Panc1 (cell line): ENCODE results near the gene SCAANT1. TPM values are rescaled to one million over a fixed set of nuclear protein-coding genes. Genes with fewer than 3 reads are reported as not detected.
A peak's percentile ranks its signal among the peaks of the same experiment; 100 is the strongest.

Experiments
- ATAC-seq: fragments of 200-7000 bp; cut with Tn5 transposase; 2 replicates; pipeline ENCODE4 v1.9.1; 2020; ENCODE audit warnings: mild to moderate bottlenecking, moderate library complexity
- BruUV-seq: library from RNA; stranded (reverse); fragments of 400-500 nt; replicated peaks from 2 replicates; lab custom pipeline; 2021; lab: Mats Ljungman, UMichigan
- CTCF ChIA-PET: fragments of 300-600 bp; sonication (Branson Sonifier 250); formaldehyde crosslinking; loops from one replicate; lab custom pipeline; 2022; ENCODE audit warnings: antibody characterized with exemption; lab: Charles Lee
- POLR2A ChIA-PET: fragments of 300-600 bp; sonication (Branson Sonifier 250); formaldehyde crosslinking; loops from one replicate; lab custom pipeline; 2022; ENCODE audit warnings: antibody characterized with exemption; lab: Charles Lee
- DNase-seq: peaks from one replicate; pipeline ENCODE4 v3.0.0-alpha.2; 2010; ENCODE audit warnings: low read depth, low spot score
- H3K27ac ChIP-seq: 2 replicates; pipeline ENCODE4 v1.5.1; 2011; ENCODE audit warnings: mild to moderate bottlenecking, low read length, inconsistent platforms
- H3K27me3 ChIP-seq: fragments of 200-500 bp; sonication (Bioruptor generic); 2 replicates; pipeline ENCODE4 v1.6.0; 2014; ENCODE audit warnings: low read length, inconsistent platforms; ENCODE audit not compliant: control insufficient read depth, insufficient read depth
- H3K36me3 ChIP-seq: fragments of 200-500 bp; sonication (Bioruptor generic); 2 replicates; pipeline ENCODE4 v1.5.1; 2014; ENCODE audit warnings: inconsistent platforms, mild to moderate bottlenecking, low read length, moderate library complexity; ENCODE audit not compliant: control insufficient read depth, insufficient read depth
- H3K4me1 ChIP-seq: 2 replicates; pipeline ENCODE4 v1.5.1; 2011; ENCODE audit warnings: inconsistent platforms, mild to moderate bottlenecking, low read length, moderate library complexity; ENCODE audit not compliant: control insufficient read depth, insufficient read depth
- H3K4me3 ChIP-seq, 2 experiments: 2 replicates each; pipeline ENCODE4 v1.5.1; 2011 to 2012; ENCODE audit warnings: low read depth in 2 of 2, low read length in 2 of 2, mild to moderate bottlenecking in 2 of 2, inconsistent platforms in 1 of 2, moderate library complexity in 1 of 2
- H3K9me3 ChIP-seq: fragments of 200-500 bp; sonication (Bioruptor generic); 2 replicates; pipeline ENCODE4 v1.5.1; 2014; ENCODE audit warnings: low read depth, mild to moderate bottlenecking, inconsistent platforms, low read length, moderate library complexity; ENCODE audit not compliant: control insufficient read depth, insufficient read depth
- CTCF ChIP-seq: fragments of 450-650 bp; IDR thresholded peaks from 2 replicates; pipeline ENCODE4 v1.5.1; 2017; ENCODE audit warnings: mild to moderate bottlenecking
- POLR2AphosphoS5 ChIP-seq: IDR thresholded peaks from 2 replicates; pipeline ENCODE4 v1.6.1; 2012; ENCODE audit warnings: mild to moderate bottlenecking, low read depth, low read length, moderate library complexity
- REST ChIP-seq, 2 experiments: IDR thresholded peaks; 2 replicates each; pipeline ENCODE4 v1.6.1; 2011 to 2012; ENCODE audit warnings: low read depth in 2 of 2, control low read depth in 1 of 2, low read length in 1 of 2, mild to moderate bottlenecking in 1 of 2, moderate library complexity in 1 of 2; ENCODE audit not compliant: insufficient read depth in 1 of 2
- SIN3A ChIP-seq: IDR thresholded peaks from 2 replicates; pipeline ENCODE4 v1.6.1; 2012; ENCODE audit warnings: low read depth, mild to moderate bottlenecking, low read length, moderate library complexity, borderline replicate concordance; ENCODE audit not compliant: insufficient read depth
- TCF7L2 ChIP-seq: IDR thresholded peaks from 2 replicates; pipeline ENCODE4 v1.6.1; 2011; ENCODE audit warnings: mild to moderate bottlenecking, low read depth, low read length, inconsistent platforms
- in situ Hi-C: cut with HindIII; loops from 2 replicates; pipeline ENCODE4 v1.10.0; 2016; ENCODE audit warnings: low sequenced_read_pairs, low pct_unique_long_range_greater_than_20kb
- intact Hi-C: fragments of 100-400 bp; cut with micrococcal nuclease; formaldehyde crosslinking; loops from one replicate; pipeline ENCODE4 v1.10.0; 2022; ENCODE audit not compliant: unreplicated experiment
- total RNA-seq: library from RNA; stranded (reverse); gene quantifications from one replicate; pipeline ENCODE4 v1.2.1, GENCODE V29; 2021; ENCODE audit not compliant: unreplicated experiment

SCAANT1 gene
- total RNA-seq, 1 experiment from 2014 or later = not detected

GRCh38 chr3:63910891-63911290, 1.3 kb downstream of the SCAANT1 start:
- H3K9me3 ChIP-seq = no peaks in the 10 kb centered on the region
- H3K4me3 ChIP-seq = peak overlapping the region; percentile 58 to 63
- H3K27me3 ChIP-seq = no peaks in the 10 kb centered on the region
- ATAC-seq (no peak), DNase-seq (no peak)
- intact Hi-C loops (no loop called here), in situ Hi-C loops (no loop called here)
- ChIA-PET POLR2A (no interaction called here), CTCF (no interaction called here)
- TF ChIP-seq CTCF (no peak), TCF7L2 (no peak), POLR2AphosphoS5 (no peak), SIN3A (no peak), REST (IDR thresholded peaks at IDR 0.05; ENCODE audit: insufficient read depth in 1 of 2, low read depth in 2 of 2, low read length in 1 of 2) (no peak)
- peaks cover 12% of the 10 kb centered on the region for H3K4me1 ChIP-seq
- no peaks in the 10 kb centered on the region for H3K36me3 ChIP-seq
- H3K27ac ChIP-seq = peak overlapping the region; percentile 77
- BruUV-seq = no TSS peak

- ChIA-PET CTCF (no interaction called here), POLR2A (interaction anchor here (0.6 kb wide), 1 partner anchor 15 kb away, joined by 3 read pairs; no protein-coding TSS in a partner anchor)
- in situ Hi-C loops = no loop called here
Observed at GRCh38 chr3:63910001-63910400, 2.2 kb downstream of the SCAANT1 start.

More at GRCh38 chr3:63910001-63910400, 2.2 kb downstream of the SCAANT1 start:
- Histone ChIP-seq H3K27me3 (no peaks in the 10 kb centered on the region), H3K4me3 (no peak overlapping the region), H3K4me1 (peaks cover 12% of the 10 kb centered on the region), H3K9me3 (no peaks in the 10 kb centered on the region), H3K27ac (no peak overlapping the region), H3K36me3 (no peaks in the 10 kb centered on the region)
- TF ChIP-seq REST (IDR thresholded peaks at IDR 0.05; ENCODE audit: insufficient read depth in 1 of 2, low read depth in 2 of 2, low read length in 1 of 2) (no peak), CTCF (no peak), TCF7L2 (no peak), POLR2AphosphoS5 (no peak), SIN3A (no peak)
- BruUV-seq = no TSS peak
- DNase-seq (no peak), ATAC-seq (no peak)
- intact Hi-C loops = no loop called here
